A673 (cell line): ENCODE results near the gene HEYL. TPM values are rescaled to one million over a fixed set of nuclear protein-coding genes. Genes with fewer than 3 reads are reported as not detected.

Source experiments
- BruUV-seq: library from RNA; stranded (reverse); fragments of 400-500 nt; replicated peaks from 2 replicates; lab custom pipeline; 2021; lab: Mats Ljungman, UMichigan
- CTCF ChIA-PET: fragments of 300-600 bp; sonication (Branson Sonifier 250); formaldehyde crosslinking; loops from one replicate; lab custom pipeline; 2022; ENCODE audit warnings: antibody characterized with exemption; lab: Charles Lee
- POLR2A ChIA-PET: fragments of 300-600 bp; sonication (Branson Sonifier 250); formaldehyde crosslinking; loops from one replicate; lab custom pipeline; 2022; ENCODE audit warnings: antibody characterized with exemption; ENCODE audit not compliant: low non-redundant PET; lab: Charles Lee
- DNase-seq: peaks from one replicate; pipeline ENCODE4 v3.0.0-alpha.2; 2015; ENCODE audit warnings: low spot score
- H3K27ac ChIP-seq: fragments of 200-600 bp; sonication (generic); 2 replicates; pipeline ENCODE4 v1.5.1; 2016; ENCODE audit warnings: mixed run types, low read depth, mild to moderate bottlenecking, mixed read lengths, antibody characterized with exemption, low read length; ENCODE audit not compliant: poor library complexity, severe bottlenecking
- H3K27me3 ChIP-seq: fragments of 200-600 bp; sonication (generic); replicated peaks from 2 replicates; pipeline ENCODE4 v1.6.1; 2017; ENCODE audit warnings: mixed run types, low read depth, mild to moderate bottlenecking, mixed read lengths, antibody characterized with exemption, low read length; ENCODE audit not compliant: insufficient read depth, poor library complexity
- H3K36me3 ChIP-seq: fragments of 200-600 bp; sonication (generic); 2 replicates; pipeline ENCODE4 v1.6.1; 2016; ENCODE audit warnings: mixed run types, mild to moderate bottlenecking, mixed read lengths, antibody characterized with exemption, low read length; ENCODE audit not compliant: insufficient read depth, poor library complexity, severe bottlenecking
- H3K4me1 ChIP-seq: fragments of 200-600 bp; sonication (generic); 2 replicates; pipeline ENCODE4 v1.6.1; 2017; ENCODE audit warnings: mixed run types, mild to moderate bottlenecking, mixed read lengths, antibody characterized with exemption, low read length; ENCODE audit not compliant: insufficient read depth, poor library complexity, severe bottlenecking
- H3K4me3 ChIP-seq: fragments of 200-600 bp; sonication (generic); 2 replicates; pipeline ENCODE4 v1.5.1; 2016; ENCODE audit warnings: low read depth, mixed run types, mild to moderate bottlenecking, mixed read lengths, low read length; ENCODE audit not compliant: poor library complexity, severe bottlenecking
- H3K9me3 ChIP-seq: fragments of 200-600 bp; sonication (generic); 2 replicates; pipeline ENCODE4 v1.6.1; 2016; ENCODE audit warnings: mixed run types, low read depth, mild to moderate bottlenecking, mixed read lengths, antibody characterized with exemption, low read length; ENCODE audit not compliant: poor library complexity, severe bottlenecking
- CTCF ChIP-seq: fragments of 300-800, 200-600 bp; sonication (generic); conservative IDR thresholded peaks from 2 replicates; pipeline ENCODE4 v1.5.1; 2017; ENCODE audit warnings: low read depth, mild to moderate bottlenecking, antibody characterized with exemption, low read length, moderate library complexity, mixed read lengths
- EZH2 ChIP-seq: fragments of 200-600 bp; sonication (generic); IDR thresholded peaks from 2 replicates; pipeline ENCODE4 v1.6.1; 2017; ENCODE audit warnings: borderline replicate concordance, low read depth, mild to moderate bottlenecking, mixed read lengths, antibody characterized with exemption, low read length; ENCODE audit not compliant: poor library complexity, severe bottlenecking
- intact Hi-C: fragments of 100-400 bp; cut with micrococcal nuclease; formaldehyde crosslinking; loops from one replicate; pipeline ENCODE4 v1.10.0; 2022; ENCODE audit not compliant: unreplicated experiment
- total RNA-seq: library from RNA; stranded (reverse); gene quantifications from 2 replicates; pipeline ENCODE4 v1.2.3, GENCODE V29; 2021

HEYL gene
- total RNA-seq, 1 experiment from 2014 or later = 0.77 TPM

DNA sequence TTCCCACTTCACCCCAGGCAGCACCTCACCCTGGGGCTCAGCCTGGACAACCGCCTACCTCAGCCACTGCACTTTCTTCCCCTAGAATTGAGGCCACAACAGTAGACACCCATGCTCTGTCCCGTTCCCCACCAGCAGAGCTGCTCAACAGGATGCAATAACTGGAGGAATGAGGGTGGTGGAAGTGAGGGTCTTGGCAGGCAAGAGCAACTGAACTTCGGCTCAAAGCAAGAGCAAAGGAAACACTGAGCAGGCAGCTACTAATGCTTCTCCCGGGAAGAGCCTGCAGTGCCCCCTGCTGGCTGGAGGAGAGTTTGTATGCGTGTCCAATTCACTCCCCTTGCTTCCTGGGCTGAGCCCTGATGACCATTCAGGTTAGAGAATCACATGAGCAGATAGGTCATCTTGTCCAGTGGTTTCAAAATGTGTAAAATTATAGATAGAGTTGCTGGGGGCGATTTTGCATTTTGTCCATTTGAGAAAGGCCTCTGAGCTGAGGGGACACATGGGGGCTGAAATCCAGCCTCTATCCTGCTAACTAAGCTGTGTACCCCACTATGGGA is 18.6 kb upstream of the HEYL start:
- Histone ChIP-seq H3K4me1 (no peaks in the 10 kb centered on the region), H3K9me3 (no peaks in the 10 kb centered on the region), H3K27me3 (no peaks in the 10 kb centered on the region), H3K27ac (no peak overlapping the region), H3K4me3 (peak overlapping the region; percentile 17), H3K36me3 (no peaks in the 10 kb centered on the region)
- BruUV-seq = no TSS peak
- ChIA-PET CTCF (interaction anchor here (0.6 to 1.9 kb wide), 10 partner anchors 11 to 1365 kb away, joined by 3 to 41 read pairs (median 5); partner anchors contain the start of gene NT5C1A), POLR2A (no interaction called here)
- TF ChIP-seq EZH2 (no peak), CTCF (peak; percentile 91)
- DNase-seq = peak; percentile 86
- intact Hi-C loops = loop anchor here (1.0 to 2.0 kb wide), 2 partner anchors 35 to 52 kb away; no protein-coding TSS in a partner anchor

GRCh38 chr1:39657402-39657801 is 18.0 kb upstream of the HEYL start:
- H3K27ac ChIP-seq = no peak overlapping the region
- H3K27me3 ChIP-seq = no peaks in the 10 kb centered on the region
- CTCF ChIA-PET = interaction anchor here (0.6 to 1.9 kb wide), 10 partner anchors 11 to 1365 kb away, joined by 3 to 41 read pairs (median 5); partner anchors contain the start of gene NT5C1A
- no peaks in the 10 kb centered on the region for H3K36me3 ChIP-seq
- POLR2A ChIA-PET = no interaction called here
- no peaks in the 10 kb centered on the region for H3K4me1 ChIP-seq
- no peaks in the 10 kb centered on the region for H3K9me3 ChIP-seq
- peak; percentile 28 for DNase-seq
- TF ChIP-seq EZH2 = no peak
- no peak for TF ChIP-seq CTCF
- H3K4me3 ChIP-seq = no peak overlapping the region
- intact Hi-C loops = no loop called here
- no TSS peak for BruUV-seq

DNA sequence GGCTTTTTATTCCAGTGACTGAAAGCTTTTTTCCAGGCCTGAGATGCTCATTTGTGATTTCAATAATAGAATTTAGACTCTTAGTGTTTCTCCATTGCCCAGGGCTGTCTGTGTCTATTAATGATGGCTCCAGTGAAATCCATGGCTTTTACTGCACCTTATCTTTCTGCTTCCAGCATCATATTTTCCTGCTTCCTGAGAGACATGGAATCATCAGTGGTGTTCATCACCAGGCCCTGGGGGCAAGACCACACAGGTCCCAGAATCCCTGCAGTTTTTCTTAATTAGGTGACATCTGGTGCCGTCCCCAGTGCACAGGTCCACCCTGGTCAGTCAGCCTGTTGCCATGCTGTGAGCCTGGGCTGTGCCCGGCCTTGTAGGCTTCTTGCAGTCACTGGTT is 16.9 kb upstream of the HEYL start:
- no peaks in the 10 kb centered on the region for H3K27me3 ChIP-seq
- no peak overlapping the region for H3K27ac ChIP-seq
- no peak overlapping the region for H3K4me3 ChIP-seq
- no peaks in the 10 kb centered on the region for H3K9me3 ChIP-seq
- CTCF ChIA-PET = interaction anchor here (0.6 kb wide), 1 partner anchor 53 kb away, joined by 12 read pairs; no protein-coding TSS in a partner anchor
- TF ChIP-seq EZH2 (no peak), CTCF (no peak)
- no TSS peak for BruUV-seq
- no peak for DNase-seq
- intact Hi-C loops = no loop called here
- POLR2A ChIA-PET = no interaction called here
- H3K36me3 ChIP-seq = no peaks in the 10 kb centered on the region
- no peaks in the 10 kb centered on the region for H3K4me1 ChIP-seq
